ENCODE data around the gene SREBF1.

The SREBF1 gene

DNA sequence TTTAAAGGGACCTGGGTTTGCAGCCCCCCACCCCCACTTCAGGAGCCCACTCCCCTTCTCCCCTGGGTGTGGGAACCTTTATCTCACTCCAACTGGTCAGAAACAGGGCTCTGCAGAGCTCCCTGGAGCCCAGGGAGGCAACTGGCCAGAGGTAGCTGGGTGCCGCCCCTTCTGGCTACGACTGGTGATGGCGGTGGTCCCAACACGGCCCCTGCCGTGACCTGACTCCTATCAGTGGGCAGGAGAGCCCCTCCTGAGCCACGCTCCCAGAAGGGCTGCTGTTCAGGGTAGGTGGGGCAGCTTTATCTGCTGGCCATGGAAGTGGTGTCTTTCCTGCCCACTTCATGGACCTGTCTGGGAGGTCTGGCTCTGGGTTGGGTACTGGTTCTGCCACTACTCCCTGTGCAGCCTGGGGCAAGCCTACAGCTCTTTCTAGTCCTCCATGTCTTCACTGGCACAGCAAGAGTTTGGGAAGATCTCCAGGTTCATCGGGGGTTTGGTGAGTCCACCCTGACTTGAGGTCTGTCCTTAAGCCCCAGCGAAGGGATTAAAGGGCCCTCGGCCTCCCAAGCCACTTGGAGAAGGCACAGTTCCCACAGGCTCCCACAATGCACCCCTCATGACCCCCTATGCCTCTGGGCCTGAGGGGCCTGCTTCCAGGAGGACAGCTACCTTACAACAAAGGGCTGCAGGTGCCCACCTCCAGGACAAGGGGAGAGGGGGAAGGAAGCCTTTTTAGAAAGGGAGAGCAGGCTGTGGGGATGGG lies 5.5 kb upstream of the SREBF1 start:
- DNase-seq = no peak

DNA sequence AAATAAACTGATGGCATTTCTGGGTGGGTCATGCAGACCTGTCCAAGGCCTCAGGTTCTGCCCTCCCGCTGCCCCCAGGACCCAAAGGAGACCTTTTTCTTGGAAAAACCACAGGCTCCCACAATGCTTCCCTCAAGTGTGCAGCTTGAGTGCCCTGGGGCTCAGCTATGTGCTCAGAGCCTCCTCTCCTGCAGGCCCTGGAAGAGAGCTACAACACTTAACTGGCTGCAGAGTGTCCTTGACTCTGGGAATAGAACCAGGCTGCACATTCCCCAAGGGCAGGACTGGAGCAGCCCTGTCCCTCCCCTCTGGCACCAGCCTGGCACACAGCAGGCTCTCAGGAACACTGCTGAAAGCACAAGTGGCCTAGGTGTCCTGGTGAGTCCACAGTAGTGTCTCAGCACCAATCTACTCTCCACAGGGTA lies 4.8 kb upstream of the SREBF1 start:
- DNase-seq = peak in 3 of 56 donors; percentile 27 to 47 (median 27)

DNA sequence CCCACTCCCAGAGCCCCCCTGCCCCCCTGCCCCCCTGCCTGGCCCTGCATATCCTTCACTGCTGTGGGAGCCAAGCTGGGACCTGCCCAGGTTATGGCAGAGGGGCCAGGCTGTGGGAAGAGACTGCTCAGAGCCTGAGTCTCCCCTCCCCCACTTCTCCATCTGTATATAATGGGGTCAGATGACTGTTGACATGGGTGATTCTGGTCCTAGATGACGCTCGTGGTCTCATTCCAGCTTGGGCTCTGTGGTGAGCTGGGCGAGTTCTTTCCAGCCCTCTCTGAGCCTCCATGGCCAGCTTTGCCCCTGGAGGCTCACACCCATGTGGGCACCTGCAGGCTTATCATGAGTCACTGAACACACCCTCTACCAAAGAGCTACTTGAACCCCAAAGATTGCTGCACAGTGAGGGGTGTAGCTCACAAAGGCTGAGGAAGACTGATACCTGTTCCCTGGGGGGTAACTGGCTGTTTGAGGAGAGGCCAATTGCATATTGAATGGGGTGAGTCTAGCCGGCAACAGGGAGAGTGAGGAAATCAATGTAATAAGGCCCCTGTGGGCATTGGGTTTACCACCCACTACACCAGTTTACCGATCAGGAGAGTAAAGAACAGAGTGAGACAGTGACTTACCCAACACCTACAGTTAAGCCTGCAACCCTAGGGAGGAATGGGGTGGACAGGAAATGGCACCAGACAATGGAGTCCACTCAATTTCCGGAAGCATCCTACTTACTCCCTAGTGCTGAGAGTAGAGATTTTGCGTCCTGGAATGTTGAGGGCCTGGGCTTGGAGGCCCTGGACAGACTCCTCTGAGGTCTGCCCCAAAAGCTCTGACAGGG lies 4.2 kb upstream of the SREBF1 start:
- peak in 29 of 56 donors; percentile 49 to 87 (median 72) for DNase-seq

GRCh38 chr17:17839791-17840707 lies 3.3 kb upstream of the SREBF1 start:
- DNase-seq = peak; percentile 41 to 98 (median 83)

- peak in 30 of 56 donors; percentile 29 to 70 (median 46) for DNase-seq
Measured at GRCh38 chr17:17837966-17838962, 1.5 kb upstream of the SREBF1 start.

GRCh38 chr17:17837380-17837821 lies 615 bp upstream of the SREBF1 start:
- DNase-seq = peak in 1 of 56 donors; percentile 43

DNA sequence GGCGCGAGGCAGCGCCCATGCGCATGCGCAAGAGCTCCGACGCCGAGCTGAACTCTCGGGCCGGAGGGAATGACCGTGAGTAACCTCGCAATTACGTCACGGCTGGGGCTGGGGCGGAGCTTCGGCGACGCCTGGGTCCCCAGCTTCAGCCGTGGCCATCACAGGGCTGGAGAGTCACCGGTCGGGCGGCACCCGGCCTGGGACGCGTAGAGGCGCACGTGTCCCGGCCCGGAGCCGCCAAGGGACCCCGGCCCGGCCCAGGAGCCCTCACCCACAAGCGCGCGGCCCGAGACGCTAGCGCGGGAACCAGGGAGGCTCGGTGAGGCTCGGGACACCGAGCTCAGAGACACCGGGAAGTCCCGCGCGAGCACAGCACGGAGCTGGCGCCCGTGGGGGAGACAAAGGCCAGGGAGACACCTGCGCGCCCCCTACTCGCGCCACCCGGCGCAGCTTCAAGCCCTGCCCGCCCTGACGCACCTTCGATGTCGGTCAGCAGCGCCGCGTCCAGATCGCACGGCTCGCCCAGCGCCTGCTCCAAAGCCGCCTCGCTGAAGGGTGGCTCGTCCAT lies 452 bp downstream of the SREBF1 start:
- DNase-seq = peak in 55 of 56 donors; percentile 82 to 99 (median 95)

- no peak for DNase-seq
Measured at GRCh38 chr17:17835415-17836249, 1.2 kb downstream of the SREBF1 start.

- DNase-seq = no peak
Measured at GRCh38 chr17:17834974-17835373, 1.8 kb downstream of the SREBF1 start.

DNA sequence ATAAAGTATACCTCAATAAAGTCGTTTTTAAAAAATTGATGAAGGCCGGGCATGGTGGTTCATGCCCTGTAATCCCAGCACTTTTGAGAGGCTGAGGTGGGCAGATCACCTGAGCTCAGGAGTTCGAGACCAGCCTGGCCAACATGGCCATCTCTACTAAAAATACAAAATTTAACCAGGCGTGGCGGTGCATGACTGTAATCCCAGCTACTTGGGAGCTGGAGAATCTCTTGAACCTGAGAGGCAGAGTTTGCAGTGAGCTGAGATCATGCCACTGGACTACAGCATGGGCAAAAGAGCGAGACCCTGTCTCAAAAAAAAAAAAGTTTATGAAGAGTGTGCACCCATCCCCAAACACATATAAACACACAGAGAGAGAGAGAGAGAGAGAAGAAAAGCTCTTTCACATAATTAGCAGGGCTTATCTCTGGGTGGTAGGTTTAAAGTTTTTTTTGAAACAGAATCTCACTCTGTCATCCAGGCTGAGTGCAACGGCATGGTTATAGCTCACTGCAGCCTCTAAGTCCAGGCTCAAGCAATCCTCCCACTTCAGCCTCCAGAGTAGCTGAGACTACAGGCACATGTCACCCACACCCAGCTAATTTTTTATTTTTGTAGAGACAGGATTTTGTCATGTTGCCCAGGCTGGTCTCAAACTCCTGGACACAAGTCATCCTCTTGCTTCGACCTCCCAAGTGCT lies 3.0 kb downstream of the SREBF1 start:
- DNase-seq = no peak

DNA sequence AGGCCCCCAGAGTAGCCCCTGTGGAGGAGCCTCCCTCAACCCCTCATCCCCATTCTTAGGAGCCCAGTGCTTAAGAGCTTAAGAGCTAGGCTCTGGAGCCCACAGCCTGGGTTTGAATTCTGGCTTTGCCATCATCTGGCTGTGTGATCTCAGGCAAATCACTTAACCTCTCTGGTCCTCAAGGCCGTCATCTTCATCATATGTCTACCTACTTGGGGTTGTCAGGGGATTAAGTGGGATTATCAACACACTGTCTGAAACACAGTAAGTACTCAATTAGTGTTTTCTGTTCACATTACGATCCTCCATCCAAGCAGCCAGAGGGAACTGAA lies 4.8 kb downstream of the SREBF1 start:
- no peak for DNase-seq

GRCh38 chr17:17831208-17832031 lies 5.4 kb downstream of the SREBF1 start:
- DNase-seq = peak in 16 of 56 donors; percentile 11 to 65 (median 42)

GRCh38 chr17:17830740-17831207 lies 6.0 kb downstream of the SREBF1 start:
- no peak for DNase-seq

GRCh38 chr17:17830269-17830567 lies 6.6 kb downstream of the SREBF1 start:
- DNase-seq = no peak

DNA sequence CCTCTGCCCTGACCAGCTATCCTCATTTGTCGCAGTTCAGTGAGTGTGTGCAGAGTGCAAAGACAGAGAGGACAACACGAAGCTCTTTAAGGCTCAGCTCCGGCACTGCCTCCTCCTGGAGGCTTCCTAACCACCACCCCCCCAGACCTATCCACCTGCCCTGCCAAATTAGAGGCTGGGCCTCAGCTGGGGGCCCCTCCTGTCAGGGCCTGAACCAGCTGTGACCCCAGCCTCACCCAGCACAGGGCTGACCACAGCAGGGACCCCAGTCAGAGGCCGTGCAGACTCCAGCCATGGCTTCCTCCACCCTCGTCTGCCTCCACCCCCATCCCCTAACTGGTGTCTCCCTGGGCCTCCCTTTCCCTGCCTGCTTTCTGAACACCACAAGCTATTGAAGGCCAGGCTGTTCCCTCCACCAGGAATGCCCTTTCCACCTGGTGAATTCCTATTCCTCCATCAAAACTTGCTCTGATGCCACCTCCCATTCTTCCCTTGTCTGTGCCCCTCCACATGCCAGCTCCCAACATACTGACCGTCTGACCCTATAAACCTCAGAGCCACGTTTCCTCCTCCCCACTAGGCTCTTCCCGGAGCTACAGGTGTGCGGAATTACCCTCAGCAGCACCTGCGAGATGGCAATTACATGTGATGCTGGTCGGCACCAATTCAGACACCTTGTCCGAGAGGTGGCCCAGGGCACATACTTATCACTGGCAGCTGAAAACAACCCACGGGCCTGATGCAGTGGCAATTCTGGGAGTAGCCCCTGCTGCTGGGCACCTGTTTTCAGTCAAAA lies 8.8 kb downstream of the SREBF1 start:
- no peak for DNase-seq

All from amygdala (tissue), 56 donors.